SK-MEL-5 (cell line): ENCODE measurements around the gene FBXO34. TPM values are rescaled to one million over a fixed set of nuclear protein-coding genes. Genes with fewer than 3 reads are reported as not detected.

Experiments used
- DNase-seq: peaks from one replicate; pipeline ENCODE4 v3.0.0-alpha.2; 2016; ENCODE audit warnings: low read depth, low spot score
- in situ Hi-C: cut with HindIII; loops from 2 replicates; pipeline ENCODE4 v1.10.0; 2016; ENCODE audit warnings: low sequenced_read_pairs, high pct_unique_total_duplicates, low pct_unique_long_range_greater_than_20kb
- total RNA-seq: library from RNA; depleted of rRNA; stranded (reverse); fragments of >200 nt; shearing (Covaris generic); gene quantifications from 2 replicates; pipeline ENCODE4 v1.2.3, GENCODE V29; 2014

The FBXO34 gene
- total RNA-seq, 1 experiment from 2014 or later = 15.6 TPM

GRCh38 chr14:55256586-55256985 lies 14.6 kb upstream of the FBXO34 start:
- in situ Hi-C loops = no loop called here
- no peak for DNase-seq

DNA sequence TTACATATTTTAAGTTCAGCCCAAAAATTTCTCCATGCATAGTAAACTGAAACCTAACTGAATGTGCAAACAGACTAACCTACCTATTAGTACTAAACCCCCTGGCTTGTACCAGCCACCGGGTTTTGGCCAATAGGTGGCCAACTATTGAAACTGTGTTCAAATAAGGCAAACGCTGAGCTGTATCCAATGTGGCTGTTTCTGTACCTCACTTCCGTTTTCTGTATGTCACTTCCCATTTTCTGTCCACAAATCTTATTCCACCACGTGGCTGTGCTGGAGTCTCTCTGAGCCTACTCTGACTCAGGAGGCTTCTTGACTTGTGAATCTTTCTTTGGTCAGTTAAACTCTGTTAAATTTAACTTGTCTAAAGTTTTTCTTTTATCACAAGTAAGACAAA lies 6.0 kb upstream of the FBXO34 start:
- no peak for DNase-seq
- in situ Hi-C loops = no loop called here

GRCh38 chr14:55267820-55268219 lies 3.4 kb upstream of the FBXO34 start:
- DNase-seq = no peak
- in situ Hi-C loops = no loop called here

DNA sequence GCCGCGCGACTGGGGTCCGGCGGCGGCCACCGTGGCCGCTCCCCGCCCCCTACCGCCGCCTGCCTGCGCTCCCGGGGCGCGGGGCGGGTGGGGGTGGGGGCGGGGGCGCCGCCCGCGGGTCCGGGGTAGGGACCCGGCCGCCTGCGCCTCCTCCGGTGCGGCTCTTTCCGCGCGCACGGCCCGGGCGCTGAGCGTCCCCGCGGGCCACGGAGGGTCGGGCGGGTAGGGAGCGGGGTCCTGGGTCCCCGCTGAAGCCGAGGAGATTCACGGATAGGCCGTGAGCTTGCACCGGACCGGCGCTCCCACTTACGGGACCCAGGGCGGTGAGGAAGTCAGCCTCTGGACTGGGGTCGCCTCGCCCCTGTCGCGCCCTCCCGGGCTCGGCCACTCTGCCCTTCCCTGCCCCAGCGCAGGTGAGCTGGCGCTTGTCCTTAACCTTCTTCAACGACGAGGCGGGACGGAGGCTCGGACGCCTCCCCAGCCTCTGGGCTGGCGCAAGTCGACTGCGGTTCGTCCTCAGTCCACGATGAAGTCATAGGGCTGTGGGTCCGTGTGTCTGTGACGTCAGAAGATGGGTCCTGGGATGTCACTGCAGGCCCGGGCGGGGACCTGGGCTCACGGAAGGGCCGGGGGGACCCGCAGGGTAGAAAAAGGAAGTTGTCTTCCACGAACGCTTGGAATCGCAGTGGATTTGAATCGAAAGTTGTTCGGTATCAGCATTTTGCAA lies 514 bp downstream of the FBXO34 start:
- in situ Hi-C loops = no loop called here
- peak; percentile 71 for DNase-seq

DNA sequence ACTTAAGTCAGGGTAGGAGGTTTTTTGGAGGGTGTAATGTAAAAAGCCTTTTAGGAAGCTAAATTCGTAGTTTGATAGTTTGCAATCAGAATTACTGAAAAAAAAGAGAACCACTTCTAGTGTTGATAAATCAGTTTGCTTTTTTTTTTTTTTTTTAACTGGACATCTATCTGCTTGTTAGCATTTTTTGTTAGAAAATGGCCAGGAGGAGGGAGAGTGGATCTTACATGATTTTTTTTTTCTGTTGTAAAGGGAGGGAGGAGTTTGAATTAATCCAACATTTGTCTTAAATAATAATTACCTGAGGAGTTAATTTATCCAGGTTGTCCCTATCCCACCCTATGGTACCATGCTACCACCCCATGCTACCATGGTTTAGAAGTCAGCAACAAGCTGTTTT lies 1.2 kb downstream of the FBXO34 start:
- DNase-seq = no peak
- in situ Hi-C loops = no loop called here

DNA sequence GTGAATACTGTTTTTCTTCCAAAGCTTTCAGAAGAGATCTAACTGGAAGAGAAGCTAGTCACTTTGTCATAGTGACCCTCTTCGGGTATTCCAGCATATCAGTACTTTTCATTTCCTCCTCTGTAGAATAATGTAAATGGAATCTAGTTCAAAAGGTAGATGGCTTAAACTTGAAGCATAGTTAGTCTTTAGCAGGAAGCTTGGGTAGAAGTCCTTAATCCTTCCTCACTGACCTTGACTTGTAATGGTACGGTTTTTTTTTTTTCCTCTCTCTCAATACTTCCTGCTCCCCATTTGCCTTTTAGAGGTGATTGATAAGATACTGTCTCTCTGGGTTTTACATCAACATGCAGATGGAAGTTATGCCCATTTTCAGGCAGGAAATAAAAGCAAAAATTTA lies 1.7 kb downstream of the FBXO34 start:
- in situ Hi-C loops = no loop called here
- DNase-seq = no peak

DNA sequence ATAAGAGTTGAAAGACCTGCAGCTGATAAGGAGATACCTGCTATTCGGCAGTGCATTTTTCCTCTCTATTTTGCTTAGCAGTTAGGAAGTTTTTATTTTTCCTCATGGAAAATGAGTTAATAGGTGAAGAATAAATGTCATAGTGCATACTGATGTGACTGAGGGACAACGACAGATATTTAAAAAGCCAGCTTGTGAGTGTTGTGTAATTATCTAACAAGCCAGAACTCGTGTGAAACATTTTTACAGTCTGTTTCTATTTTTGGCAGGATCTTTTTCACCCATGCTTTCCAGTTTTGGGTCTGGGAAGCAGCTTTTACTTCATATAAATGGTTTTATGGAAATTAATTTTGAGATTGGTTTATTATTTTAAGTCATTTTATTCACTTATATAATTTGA lies 2.9 kb downstream of the FBXO34 start:
- no peak for DNase-seq
- in situ Hi-C loops = no loop called here

- in situ Hi-C loops = no loop called here
- DNase-seq = no peak
These were observed 3.5 kb downstream of the FBXO34 start for GRCh38 chr14:55274751-55275150.

DNA sequence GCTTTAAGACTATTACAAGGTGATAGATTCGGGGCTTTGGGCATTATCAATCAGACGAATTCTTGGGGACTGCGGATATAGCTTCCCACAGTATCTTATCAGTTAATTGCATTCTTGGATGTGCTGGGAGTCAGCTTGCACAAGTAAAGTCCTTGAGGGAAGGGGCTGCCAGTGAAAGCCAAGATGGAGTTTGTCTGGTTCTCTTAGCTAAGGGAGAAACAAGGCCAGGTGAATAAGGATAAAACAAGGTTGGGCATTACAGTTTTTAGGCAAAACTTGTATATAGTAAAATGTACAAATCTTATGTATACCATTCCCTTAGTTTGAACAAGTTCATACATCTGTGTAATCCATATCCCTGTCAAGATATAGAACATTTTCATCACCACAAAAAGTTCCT lies 5.5 kb downstream of the FBXO34 start:
- in situ Hi-C loops = no loop called here
- no peak for DNase-seq

DNA sequence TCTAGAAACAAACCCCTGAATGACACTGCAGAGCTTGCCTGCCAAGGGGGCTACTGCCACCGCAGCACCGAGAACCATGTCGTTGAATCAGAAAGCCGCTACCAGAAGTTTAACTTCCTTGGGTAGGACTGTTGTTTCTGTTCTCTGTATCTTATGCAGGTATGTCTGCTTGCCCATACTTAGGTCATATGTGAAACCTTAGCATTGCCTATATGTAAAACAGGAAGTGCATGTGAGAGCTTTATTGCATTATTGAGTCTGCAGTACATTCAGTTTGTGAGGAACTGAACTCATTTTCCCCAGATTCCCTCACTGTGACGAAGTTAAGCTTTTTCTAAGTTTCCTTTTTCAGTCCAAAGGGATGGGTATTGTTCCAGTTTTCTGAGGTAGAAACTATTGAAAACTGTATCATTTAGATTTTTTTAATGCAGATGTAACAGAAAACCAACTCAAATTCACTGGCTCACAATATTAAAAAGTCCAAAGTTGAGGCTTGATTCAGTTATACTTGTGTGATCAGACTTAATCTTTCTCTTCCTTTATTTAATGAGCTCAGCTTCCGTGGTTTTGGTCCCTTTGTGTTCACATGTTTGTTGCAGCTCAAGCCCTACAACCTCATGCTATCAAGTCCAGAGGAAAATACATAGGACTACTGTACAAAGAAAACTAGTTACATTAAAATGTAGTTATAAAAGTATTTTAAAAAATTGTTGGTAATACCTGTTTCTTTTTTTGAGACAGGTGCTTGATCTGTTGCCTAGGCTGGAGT lies 6.9 kb downstream of the FBXO34 start:
- in situ Hi-C loops = no loop called here

DNA sequence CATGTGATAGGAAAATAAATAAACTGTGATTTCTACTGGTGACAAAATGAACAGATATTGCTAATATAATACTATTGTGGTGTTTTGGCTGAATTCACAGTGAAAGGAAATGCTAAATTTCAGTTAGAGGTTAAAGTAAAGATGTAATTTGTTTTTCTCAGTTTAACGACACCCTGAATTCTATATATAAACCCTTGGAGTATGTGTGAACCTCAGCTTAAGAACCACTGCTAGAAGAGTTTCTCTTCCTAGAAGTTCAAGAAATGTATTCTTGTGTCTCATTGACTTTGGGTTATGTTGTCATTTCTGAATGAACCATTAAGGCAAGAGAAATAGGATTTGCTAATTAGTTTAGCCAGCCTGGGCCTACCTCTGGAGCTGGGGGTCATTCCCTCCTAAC lies 8.2 kb downstream of the FBXO34 start:
- no peak for DNase-seq
- in situ Hi-C loops = no loop called here

More for the DNA sequence above, 6.9 kb downstream of the FBXO34 start:
- DNase-seq = no peak

DNA sequence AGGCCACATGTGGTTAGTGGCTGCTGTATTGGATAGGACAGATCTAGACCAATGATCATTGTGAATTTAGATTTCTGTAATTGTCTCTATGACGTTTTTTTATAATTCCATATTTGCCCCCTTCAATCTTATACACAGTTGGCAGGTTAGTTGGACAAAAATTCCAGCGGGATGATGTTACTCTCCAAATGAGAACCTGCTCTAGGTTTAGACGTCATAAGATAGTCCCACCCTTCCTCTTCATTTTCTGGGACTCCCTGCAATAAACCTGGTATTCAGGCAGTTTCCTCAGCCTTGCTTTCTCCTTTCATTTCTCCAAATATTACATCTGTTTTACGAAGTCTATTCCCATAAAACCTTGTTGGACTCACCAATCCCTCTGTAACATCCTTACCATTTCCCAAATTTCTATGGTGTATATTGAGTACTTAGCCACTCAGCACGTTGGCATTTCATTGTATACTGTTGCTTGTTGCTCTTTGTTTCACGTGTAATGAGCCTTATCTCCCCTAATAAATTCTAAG lies 10.2 kb downstream of the FBXO34 start:
- in situ Hi-C loops = no loop called here
- DNase-seq = no peak

- in situ Hi-C loops = no loop called here
- DNase-seq = no peak
These were observed 13.9 kb downstream of the FBXO34 start for GRCh38 chr14:55285048-55285652.

GRCh38 chr14:55288439-55288838 lies 17.2 kb downstream of the FBXO34 start:
- DNase-seq = no peak
- in situ Hi-C loops = no loop called here

DNA sequence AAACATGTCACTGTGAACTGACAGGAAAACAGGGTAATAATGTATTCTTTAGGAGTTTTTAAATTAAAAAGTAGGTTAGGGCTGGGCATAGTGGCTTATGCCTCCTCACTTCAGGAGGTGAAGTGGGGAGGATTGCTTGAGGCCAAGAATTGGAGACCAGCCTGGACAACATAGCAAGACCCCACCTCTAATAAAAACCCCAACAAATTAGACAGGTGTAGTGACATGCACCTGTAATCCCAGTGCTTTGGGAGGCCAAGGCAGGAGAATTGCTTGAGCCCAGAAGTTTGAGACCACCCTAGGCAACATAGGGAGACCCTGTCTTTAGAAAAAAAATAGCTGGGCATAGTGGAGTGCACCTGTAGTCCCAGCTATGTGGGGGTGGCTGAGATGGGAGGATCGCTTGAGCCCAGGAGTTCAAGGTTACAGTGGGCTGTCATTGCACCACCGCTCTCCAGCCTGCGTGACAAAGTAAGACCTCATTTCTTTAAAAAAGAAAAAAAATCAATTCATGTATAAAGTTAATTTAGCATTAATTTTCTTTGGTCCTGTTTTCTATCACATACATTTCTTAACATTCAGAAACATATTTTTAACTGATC lies 20.4 kb downstream of the FBXO34 start:
- in situ Hi-C loops = no loop called here
- no peak for DNase-seq

- in situ Hi-C loops = no loop called here
- DNase-seq = no peak
These were observed 23.4 kb downstream of the FBXO34 start for GRCh38 chr14:55294603-55295002.

GRCh38 chr14:55297611-55298499 lies 26.6 kb downstream of the FBXO34 start:
- in situ Hi-C loops = no loop called here
- DNase-seq = no peak
